ENCODE results near the gene RND3.

- TF ChIP-seq CTCF (IDR thresholded peaks at IDR 0.05) (no peak), POLR2A (IDR thresholded peaks at IDR 0.05) (no peak), EP300 (IDR thresholded peaks at IDR 0.05) (no peak)
These were observed 45.0 kb downstream of the RND3 start for GRCh38 chr2:150442484-150442883.
